Body of pancreas (tissue), 4 donors: Measurements from ENCODE around the gene RAD21L1. TPM values are rescaled to one million over a fixed set of nuclear protein-coding genes. Genes with fewer than 3 reads are reported as not detected.
A peak's percentile ranks its signal among the peaks of the same experiment; 100 is the strongest.

Experiments used
- ATAC-seq: fragments of 150-250 bp; one replicate; pipeline ENCODE4 v1.9.1; 2016
- DNase-seq, 4 donors: peaks; one replicate each; pipeline ENCODE4 v3.0.0-alpha.2; 2019
- H3K27ac ChIP-seq, 4 donors: fragments of 200-600 bp; sonication (generic); 1 replicate in 3 of 4; 2 replicates in 1 of 4; pipeline versions ENCODE4 v1.5.1 to v1.6.1; 2016 to 2019; ENCODE audit warnings: mild to moderate bottlenecking in 1 of 4, mixed read lengths in 1 of 4, moderate library complexity in 1 of 4
- H3K27me3 ChIP-seq, 2 donors: fragments of 200-600 bp; sonication (generic); one replicate each; pipeline ENCODE4 v1.6.0; 2016; ENCODE audit warnings: mild to moderate bottlenecking in 1 of 2
- H3K36me3 ChIP-seq, 2 donors: fragments of 200-600 bp; sonication (generic); replicated peaks in 1 of 2; 2 replicates each; pipeline ENCODE4 v1.5.1; 2016; ENCODE audit warnings: low read depth in 2 of 2; ENCODE audit not compliant: insufficient read depth in 1 of 2
- H3K4me1 ChIP-seq: fragments of 200-600 bp; sonication (generic); one replicate; pipeline ENCODE4 v1.6.0; 2016
- H3K4me3 ChIP-seq, 2 donors: fragments of 200-600 bp; sonication (generic); 1 replicate in 1 of 2; 2 replicates in 1 of 2; pipeline ENCODE4 v1.5.1; 2016 to 2019
- H3K9me3 ChIP-seq, 3 donors: fragments of 200-600 bp; sonication (generic); 1 replicate in 2 of 3; 2 replicates in 1 of 3; pipeline ENCODE4 v1.5.1; 2016
- POLR2A ChIP-seq, 3 donors: fragments of 450-650 bp; IDR thresholded peaks; one replicate each; pipeline ENCODE4 v1.6.1; 2016; ENCODE audit warnings: antibody characterized with exemption in 3 of 3, mild to moderate bottlenecking in 2 of 3
- WGBS, 2 donors: methylation state at CpG; one replicate each; pipeline ENCODE4 v1.1.5; 2017; 5-methylcytosine and 5-hydroxymethylcytosine counted together
- intact Hi-C: fragments of 100-400 bp; cut with DNase I; formaldehyde crosslinking; loops from one replicate; pipeline ENCODE4 v1.15.1; 2023
- total RNA-seq, 2 donors: library from RNA; depleted of rRNA; stranded (reverse); fragments of >200 nt; gene quantifications; one replicate each; pipeline ENCODE4 v1.1.0, GENCODE V29; 2016
- TF ChIP-seq, protein P1 (sequence below), 7 experiments: fragments of 450-650 bp in 4 of 7; fragments of 200-600 bp in 3 of 7; sonication (generic) in 3 of 7; IDR thresholded peaks; one replicate each; pipeline ENCODE4 v1.5.1; 2016 to 2019; ENCODE audit warnings: antibody characterized with exemption in 7 of 7

RAD21L1 gene
- total RNA-seq, 2 donors from 2014 or later = not detected

DNA sequence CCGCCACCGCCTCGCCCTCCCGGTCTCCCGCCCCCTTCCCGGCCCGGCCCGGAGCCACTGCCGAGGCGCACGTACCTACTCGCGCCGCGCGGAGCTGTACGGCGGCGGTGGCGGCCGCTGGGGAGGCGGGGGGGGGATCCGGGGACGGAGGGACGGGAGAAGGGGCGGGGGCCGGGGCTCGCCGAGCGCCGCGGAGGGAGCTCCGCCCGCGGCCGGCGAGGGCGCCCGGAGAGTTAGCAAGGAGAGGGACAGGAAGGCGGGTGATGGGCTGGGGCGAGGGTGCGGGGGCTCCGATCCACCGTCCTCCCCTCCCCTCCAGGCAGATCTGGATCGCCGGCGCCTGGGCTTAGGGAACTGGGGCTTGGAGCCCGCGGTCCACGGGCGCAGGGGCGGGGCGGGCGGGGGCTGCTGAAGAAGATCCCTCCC lies 40.5 kb upstream of the RAD21L1 start:
- no peak for TF ChIP-seq POLR2A (IDR thresholded peaks at IDR 0.05)
- TF ChIP-seq, protein P1, sequence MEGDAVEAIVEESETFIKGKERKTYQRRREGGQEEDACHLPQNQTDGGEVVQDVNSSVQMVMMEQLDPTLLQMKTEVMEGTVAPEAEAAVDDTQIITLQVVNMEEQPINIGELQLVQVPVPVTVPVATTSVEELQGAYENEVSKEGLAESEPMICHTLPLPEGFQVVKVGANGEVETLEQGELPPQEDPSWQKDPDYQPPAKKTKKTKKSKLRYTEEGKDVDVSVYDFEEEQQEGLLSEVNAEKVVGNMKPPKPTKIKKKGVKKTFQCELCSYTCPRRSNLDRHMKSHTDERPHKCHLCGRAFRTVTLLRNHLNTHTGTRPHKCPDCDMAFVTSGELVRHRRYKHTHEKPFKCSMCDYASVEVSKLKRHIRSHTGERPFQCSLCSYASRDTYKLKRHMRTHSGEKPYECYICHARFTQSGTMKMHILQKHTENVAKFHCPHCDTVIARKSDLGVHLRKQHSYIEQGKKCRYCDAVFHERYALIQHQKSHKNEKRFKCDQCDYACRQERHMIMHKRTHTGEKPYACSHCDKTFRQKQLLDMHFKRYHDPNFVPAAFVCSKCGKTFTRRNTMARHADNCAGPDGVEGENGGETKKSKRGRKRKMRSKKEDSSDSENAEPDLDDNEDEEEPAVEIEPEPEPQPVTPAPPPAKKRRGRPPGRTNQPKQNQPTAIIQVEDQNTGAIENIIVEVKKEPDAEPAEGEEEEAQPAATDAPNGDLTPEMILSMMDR (IDR thresholded peaks at IDR 0.05) = no peak
- peak; percentile 31 for ATAC-seq

DNA sequence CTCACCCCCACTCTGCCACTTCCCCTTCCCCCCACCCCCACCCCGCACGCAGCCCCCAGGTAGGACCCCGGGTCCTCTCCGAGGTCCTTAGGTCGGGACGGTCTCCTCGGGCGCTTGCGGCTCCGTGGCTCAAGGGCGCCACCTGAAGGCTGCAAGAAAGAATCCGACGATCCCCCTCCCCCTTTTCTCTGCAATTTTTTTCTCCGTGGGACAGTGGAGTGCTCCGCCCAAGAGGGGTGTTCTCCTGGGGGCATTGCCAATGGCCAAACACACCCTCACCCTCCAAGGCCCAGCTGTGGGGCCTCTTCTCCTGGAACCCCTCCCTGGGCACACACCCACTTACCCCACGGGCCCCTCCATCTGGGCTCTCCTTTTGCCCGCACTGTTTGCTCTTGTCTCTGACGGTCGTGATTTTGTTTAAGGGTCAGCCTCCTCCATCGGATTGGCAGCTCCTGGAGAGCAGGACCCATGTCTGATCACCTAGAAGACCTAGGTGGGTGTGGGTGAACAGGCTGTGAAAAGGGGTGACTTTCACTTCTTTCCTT lies 40.0 kb upstream of the RAD21L1 start:
- Histone ChIP-seq H3K27me3 (no peaks in the 10 kb centered on the region), H3K36me3 (no peaks in the 10 kb centered on the region), H3K4me3 (peak overlapping the region in 1 of 2 donors; percentile 12), H3K9me3 (no peaks in the 10 kb centered on the region), H3K4me1 (peaks cover 13% of the 10 kb centered on the region), H3K27ac (no peak overlapping the region)
- ATAC-seq = peak; percentile 48
- WGBS, 2 donors = 9 to 19% methylated on average over 8 to 12 of the region's 20 CpGs
- DNase-seq = peak; percentile 40 to 50 (median 42)
- TF ChIP-seq, protein P1 (IDR thresholded peaks at IDR 0.05) = peak; percentile 33 to 53 (median 46)
- no peak for TF ChIP-seq POLR2A (IDR thresholded peaks at IDR 0.05)
- intact Hi-C loops = no loop called here

More for the DNA sequence above, 40.5 kb upstream of the RAD21L1 start:
- DNase-seq = no peak
- H3K27ac ChIP-seq = no peak overlapping the region
- H3K4me1 ChIP-seq = peaks cover 13% of the 10 kb centered on the region
- intact Hi-C loops = no loop called here
- H3K36me3 ChIP-seq = no peaks in the 10 kb centered on the region
- WGBS, 2 donors = 0 to 1% methylated on average over 4 to 19 of the region's 54 CpGs
- no peaks in the 10 kb centered on the region for H3K9me3 ChIP-seq
- no peaks in the 10 kb centered on the region for H3K27me3 ChIP-seq
- peak overlapping the region in 1 of 2 donors; percentile 12 for H3K4me3 ChIP-seq

DNA sequence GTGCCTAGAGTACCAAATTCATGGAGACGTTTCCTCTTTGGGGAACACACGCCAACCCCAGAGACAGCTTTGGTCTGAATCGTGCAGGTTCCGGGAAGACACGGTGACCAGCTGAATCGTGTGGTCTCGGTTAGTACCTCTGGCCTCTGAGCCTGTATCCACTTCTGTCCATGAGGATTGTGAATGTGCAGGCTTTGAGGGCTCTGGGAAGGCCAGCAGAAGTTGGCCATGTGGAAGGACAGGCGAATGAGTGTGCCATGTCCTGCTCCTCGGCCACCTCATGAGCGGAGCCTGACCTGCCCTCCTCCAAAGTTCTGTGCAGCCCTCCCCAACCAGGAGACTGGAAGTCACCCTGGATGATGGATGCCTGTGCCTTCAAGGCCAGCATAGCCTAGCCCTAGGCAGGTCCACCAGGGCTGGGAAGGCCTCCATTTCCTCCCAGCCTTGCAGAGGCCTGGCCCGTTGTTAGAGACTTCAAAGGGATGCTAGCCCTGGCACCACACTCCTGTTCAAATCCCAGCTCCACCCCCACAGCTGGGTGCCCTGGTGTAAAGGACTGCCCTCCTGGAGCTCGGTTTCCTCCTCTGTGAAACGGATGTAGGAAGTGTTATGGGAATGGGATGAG lies 39.4 kb upstream of the RAD21L1 start:
- no peaks in the 10 kb centered on the region for H3K36me3 ChIP-seq
- intact Hi-C loops = no loop called here
- peaks cover 13% of the 10 kb centered on the region for H3K4me1 ChIP-seq
- H3K9me3 ChIP-seq = no peaks in the 10 kb centered on the region
- TF ChIP-seq POLR2A (IDR thresholded peaks at IDR 0.05) = no peak
- TF ChIP-seq, protein P1 (IDR thresholded peaks at IDR 0.05) = no peak
- no peak overlapping the region for H3K4me3 ChIP-seq
- H3K27ac ChIP-seq = no peak overlapping the region
- H3K27me3 ChIP-seq = no peaks in the 10 kb centered on the region
- no peak for ATAC-seq
- WGBS, 2 donors = 79 to 80% methylated on average over 2 to 13 of the region's 13 CpGs
- DNase-seq = no peak

DNA sequence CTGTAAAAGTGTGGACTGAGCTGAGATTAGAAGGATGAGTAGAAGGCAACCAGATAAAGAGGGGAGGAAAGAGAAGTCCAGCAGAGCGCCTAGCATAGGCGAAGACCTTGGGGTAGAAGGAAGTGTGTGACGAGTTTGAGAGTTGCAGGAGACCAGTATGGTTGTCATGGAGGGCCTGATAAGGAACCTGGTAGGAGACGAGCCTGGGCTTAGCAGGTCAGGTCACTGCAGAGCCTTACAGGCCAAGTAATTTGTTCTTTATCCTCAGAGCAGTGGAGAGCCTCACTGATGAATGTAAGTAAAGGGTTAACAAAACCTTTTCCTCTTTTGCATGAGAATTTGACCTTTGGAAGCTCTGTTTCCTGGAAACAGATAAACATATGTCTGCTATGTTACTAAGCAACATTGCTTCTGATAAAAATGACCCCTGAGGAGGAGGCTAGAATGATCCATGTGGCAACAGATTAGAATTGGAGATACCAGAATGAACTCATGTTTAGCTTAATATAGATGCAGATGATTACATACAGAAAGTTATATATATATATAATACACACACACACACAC lies 38.2 kb upstream of the RAD21L1 start:
- H3K4me1 ChIP-seq = peaks cover 13% of the 10 kb centered on the region
- ATAC-seq (no peak), DNase-seq (no peak)
- TF ChIP-seq, protein P1 (IDR thresholded peaks at IDR 0.05) = no peak
- no peak for TF ChIP-seq POLR2A (IDR thresholded peaks at IDR 0.05)
- no peak overlapping the region for H3K27ac ChIP-seq
- H3K4me3 ChIP-seq = no peak overlapping the region
- H3K9me3 ChIP-seq = no peaks in the 10 kb centered on the region
- H3K36me3 ChIP-seq = no peaks in the 10 kb centered on the region
- 69 to 71% methylated on average over 4 of the region's 4 CpGs for WGBS, 2 donors
- no peaks in the 10 kb centered on the region for H3K27me3 ChIP-seq
- intact Hi-C loops = no loop called here
